UCSD-AML1 (cell line): ENCODE measurements around the gene C12orf42.

ENCODE experiments used
- DNase-seq: peaks from one replicate; lab custom pipeline; 2025; ENCODE audit not compliant: unreplicated experiment; lab: John Stamatoyannopoulos, UW

C12orf42 gene

DNA sequence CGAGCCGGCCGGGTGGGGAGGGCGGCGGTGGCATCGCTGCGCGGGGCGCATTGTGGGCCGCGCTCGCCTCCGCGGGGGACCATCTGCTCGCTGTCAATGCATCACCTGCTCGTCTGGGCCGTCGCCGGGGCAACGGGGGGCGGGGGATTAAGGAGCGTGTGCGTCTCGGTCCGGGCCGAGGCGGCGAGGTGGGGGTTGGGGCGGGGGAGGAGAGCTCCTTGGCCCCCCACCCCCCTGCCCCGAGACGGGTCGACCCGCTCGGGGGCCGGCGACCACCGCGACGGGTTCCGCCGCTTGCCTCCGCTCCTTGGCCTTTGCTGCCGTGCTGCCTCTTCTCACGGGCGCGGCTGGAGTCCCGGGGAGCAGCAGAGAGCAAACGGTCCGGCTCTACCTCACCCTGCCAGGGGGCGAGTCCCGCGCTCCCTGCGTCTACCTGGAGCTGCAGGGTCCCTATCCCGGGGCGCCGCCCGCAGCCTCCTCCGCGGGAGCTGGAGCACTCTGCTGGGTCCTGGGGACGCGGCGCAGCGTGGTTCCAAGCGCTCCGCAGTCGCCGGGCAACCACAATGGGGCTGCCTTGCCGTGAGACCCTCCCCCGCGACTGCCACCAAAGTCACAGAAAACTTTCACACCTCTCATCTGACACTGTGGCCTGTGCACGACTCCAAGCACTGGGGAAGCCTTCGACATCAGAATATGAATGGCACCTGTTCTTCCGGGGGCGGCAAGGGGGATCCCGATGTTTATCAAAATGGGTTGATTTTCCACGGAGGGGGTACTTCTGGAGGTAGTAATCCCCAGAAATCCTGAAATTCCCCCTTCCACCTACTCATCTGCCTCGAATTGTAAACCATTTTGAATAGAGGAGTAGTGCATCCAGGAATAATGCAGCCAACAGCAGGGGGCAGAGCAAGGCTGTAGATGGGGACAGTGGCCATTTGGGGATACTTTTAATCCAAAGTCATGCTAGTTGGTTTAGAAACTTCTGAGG, at the start of gene C12orf42:
C12orf42 (minus strand) TSS at position 500 of the 988 bp plus-strand sequence. CDS start 17,542 bp downstream, outside the sequence.
- no peak for DNase-seq

DNA sequence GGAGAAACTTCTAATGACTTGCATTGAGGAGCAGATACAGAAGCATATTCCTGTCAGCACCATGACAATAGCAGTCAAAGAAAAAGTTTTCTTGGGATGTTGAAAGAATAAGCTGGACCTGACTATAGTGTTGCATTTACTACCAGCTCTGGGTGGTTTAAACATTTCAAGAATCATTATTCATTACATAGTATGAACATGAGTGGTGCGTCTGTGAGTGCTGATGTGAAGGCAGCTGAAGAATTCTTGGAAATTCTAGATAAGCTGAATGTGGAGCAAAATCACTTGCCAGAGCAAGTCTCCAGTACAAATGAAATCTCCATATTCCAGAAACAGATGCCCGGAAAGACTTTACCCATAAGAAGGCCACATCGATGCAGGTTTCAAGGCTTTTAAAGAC, 46.3 kb upstream of the C12orf42 start:
- DNase-seq, result no peak

DNA sequence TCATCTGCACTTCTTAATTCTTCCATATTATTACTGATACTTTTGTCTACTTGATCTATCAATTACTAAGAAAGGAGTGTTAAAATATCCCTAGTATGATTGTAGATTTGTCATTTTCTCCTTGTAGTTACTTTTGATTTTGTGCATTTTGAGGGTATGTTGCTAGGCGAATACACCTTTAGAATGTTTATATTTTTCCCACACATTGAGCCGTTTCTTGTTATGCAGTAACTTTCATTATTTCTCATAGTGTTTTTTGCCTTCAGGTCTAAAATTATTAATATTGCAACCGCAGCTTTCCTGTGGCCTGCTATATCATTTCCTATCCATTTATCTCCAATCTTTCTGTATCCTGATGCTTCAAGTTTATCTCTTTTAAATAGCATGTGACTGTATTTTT, 44.6 kb upstream of the C12orf42 start:
- DNase-seq, result no peak

DNA sequence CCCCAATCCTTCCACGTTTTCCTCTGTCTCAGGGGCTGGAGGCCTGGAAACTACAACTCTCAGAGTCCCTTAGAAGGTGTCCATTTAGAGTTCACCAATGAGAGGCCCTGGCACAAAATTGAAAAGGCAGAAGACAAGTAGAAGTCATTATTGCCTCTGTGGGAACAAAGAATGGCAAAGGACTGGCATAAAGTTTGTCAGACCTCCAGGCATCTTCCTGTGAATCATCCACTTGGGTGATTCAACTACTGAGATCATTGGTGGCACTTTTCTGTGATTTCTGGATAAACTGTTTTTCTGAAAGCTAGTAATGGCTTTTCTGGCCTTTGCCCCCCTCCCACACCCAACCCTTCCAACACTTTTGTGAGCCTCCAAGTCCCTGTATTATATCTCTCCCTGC, 42.6 kb upstream of the C12orf42 start:
- DNase-seq, result no peak

DNA sequence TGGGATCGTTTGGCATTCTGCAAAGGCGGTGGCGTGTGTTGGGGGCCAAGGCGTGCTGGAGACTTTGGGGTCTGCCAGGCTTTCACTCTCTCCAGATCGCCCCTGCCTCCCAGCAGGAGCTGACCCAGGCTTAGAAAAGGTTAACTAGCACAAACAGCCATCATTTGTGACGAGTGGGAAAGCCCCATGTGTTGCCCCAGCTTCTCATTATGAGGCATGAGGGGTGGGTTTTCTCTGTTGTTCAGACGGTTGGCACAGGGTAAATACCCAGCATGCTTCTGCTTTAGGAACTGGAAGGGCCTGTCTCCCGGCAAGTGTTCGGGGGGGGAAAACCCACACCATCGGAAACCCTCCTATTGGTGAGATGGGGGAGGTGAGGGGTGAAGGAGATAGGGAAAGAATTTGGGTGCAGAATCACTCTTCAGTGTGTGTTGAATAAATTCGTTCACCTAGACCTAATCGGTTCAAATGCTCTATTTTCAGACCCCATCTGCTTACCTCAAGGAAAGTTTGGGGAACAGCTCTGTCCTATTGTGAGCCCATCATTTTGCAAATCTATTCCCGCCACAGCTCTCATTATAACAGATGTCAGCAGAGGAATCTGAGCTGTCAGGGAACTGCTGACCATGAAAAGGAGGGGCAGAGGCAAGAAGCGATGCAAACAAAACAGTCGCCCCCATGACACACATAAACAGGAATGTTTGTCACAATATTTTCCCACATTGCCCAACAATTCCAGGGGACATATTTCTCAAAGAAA, 34.7 kb upstream of the C12orf42 start:
- DNase-seq, result no peak

DNA sequence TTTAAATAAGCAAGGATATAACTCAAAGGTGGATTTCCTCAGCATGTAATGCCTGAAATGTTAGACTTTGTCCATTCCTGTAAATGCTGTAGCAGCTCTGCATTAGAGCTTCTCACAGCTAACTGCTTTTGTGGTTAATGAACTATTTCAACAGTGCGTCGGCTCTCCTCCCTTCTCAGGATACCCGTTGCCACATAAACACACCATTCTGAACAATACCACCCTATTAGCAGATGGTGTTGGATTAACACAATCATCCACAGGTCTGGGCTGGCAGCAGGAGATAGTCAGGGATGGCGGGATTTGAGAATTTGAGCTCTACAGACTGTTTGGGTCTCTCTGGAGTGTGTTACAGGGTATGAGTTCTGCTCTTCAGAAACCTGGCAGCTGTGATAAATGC, 33.5 kb upstream of the C12orf42 start:
- no peak for DNase-seq

DNA sequence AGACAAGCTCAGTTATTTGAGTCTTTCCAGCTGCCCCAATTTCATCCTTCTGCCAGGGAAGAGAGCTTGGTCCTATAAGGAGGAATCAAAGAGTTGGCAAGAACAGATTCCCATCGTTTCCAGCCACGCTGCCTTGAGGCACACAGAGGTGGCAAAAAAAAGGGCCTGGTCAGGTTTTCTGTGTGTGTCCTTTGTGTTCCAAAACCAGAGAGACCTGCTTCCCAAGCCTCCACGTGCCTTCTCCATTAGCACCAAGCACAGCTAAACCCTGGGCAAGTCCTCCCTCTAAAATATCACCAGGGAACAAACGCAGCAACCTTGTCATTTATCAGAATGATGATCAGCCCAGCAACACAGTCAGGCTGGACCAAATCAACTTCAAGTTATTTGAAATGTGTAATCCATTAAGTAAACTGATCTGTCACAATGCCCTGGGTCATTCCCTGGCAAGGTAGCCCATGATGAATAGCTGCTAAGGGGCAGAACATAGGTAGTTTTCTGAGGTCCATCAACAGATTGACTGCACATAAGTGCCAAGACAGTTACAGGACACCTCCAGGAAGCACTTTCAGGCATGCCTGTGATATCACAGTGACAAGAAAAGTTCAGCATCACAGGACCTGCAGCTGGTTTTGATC, 28.6 kb upstream of the C12orf42 start:
- no peak for DNase-seq

DNA sequence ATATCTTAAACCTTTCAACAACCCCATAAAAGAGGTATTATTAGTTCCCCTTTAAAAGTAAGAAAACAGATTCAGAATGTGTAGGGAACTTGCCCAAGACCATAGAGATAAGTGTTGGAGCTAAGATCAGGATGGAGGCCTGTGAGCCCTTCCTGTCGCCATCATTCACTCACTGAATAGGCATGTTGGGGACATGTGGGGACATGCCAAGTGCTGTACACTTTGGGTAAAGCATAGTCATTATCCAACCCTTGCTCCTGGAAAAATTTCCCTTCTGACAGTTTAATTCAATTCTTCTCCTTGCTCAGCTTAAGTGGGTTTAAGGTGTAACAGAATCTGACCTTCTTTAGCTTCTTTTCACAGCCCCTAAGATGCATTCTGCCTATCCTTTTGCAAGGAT, 28.0 kb upstream of the C12orf42 start:
- DNase-seq, result no peak

DNA sequence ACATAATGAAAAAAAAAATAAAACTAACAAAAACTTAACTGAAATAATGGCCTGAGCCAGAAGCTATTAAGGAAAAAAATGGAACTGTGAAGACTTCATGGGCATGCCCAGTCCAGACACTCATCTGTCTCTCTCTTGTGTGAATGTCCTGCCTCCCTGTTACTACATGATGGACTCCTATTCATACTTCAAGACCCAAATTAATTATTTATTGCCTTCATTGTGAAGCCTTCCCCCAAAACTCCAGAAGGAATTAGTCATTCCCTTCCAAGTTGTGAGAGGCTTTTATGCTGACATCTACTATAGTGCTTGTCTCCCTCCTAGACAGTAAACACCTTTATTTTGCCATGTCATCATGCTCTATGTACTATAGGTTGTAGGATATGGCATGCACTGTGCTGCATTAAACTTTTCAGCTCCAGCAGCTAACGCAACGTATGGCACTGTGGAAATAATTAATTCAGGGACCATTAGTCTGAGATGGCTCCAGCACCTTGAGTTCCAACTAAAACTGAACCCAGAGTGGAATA, 25.0 kb upstream of the C12orf42 start:
- DNase-seq, result no peak

DNA sequence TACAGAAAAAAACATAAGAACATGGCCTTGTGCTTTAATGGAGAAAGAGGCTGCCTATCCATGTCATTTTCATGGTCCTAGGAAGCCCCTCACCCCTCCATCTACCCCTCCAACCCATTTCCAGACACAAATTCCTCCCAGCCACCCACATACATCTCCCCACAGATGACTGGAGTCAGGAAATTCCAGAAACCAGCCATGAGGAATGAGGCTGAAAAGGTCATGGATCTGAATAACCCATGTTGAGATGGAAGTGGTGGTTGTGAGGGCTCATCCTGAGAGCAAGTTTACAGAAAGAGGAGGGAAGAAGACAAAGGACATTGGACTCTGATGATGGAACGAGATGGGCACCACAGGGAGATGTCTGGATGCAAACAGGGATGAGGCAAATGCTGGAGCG, 23.9 kb upstream of the C12orf42 start:
- DNase-seq, result no peak

DNA sequence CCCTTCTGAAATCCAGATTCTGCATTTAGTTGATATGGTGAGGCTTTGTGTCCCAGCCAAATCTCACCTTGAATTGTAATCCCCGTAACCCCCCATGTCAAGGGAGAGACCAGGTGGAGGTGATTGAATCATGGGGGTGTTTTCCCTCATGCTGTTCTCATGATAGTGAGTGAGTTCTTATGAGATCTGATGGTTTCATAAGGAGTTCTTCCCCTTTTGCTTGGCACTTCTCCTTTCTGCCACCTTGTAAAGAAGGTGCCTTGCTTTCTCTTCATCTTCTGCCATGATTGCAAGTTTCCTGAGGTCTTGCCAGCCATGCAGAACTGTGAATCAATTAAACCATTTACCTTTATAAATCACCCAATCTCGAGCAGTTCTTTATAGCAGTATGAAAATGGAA, 23.1 kb upstream of the C12orf42 start:
- no peak for DNase-seq

DNA sequence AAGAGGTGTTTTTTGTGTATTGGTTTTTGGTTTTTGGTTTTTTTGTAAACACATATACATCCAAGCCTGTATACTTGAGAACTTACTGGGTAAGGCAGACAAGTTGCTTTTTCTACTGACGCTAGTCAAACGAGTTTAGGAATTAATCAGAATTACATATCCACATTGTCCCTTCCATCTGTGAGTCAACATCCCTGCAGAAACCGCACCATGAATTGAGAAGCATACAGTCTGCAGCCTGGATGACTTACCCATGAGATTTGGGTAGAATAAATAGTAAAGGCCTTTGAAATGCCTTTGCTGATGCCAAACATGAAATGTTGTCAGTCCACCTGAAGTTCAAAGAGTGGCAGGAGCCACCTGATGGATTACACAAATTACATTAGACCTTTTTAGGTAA, 21.4 kb upstream of the C12orf42 start:
- no peak for DNase-seq

DNA sequence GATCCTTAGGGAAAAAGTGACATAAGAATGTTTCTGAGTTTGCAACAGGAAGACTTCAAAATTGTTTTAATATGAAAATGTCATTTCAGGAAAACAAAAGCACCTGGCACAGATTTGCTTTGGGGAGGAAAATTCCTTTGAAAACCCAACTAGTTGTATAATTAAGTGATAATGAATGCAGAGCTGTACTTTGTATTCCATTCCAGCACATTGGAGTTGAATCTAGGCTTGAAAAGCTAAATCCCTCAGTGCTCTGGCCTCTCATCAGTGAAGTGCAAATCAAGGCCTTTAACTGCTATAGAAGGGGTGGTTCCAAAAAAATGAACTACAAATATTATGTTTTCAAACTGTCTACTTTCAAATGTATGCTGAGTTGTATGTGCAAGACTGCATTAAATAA, 19.6 kb upstream of the C12orf42 start:
- no peak for DNase-seq

DNA sequence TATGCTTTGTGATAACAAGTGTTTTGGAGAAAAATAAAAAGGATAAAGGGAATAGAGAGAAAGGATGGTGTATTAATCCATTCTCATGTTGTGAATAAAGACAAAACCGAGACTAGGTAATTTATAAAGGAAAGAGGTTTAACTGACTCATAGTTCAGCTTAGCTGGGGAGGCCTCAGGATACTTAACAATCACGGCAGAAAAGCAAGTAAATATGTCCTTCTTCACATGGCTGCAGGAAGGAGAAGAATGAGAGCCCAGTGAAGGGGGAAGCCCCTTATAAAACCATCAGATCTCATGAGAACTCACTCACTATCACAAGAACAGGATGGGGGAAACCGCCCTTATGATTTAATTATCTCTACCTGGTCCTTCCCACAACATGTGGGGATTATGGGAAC, 18.1 kb upstream of the C12orf42 start:
- DNase-seq, result no peak

DNA sequence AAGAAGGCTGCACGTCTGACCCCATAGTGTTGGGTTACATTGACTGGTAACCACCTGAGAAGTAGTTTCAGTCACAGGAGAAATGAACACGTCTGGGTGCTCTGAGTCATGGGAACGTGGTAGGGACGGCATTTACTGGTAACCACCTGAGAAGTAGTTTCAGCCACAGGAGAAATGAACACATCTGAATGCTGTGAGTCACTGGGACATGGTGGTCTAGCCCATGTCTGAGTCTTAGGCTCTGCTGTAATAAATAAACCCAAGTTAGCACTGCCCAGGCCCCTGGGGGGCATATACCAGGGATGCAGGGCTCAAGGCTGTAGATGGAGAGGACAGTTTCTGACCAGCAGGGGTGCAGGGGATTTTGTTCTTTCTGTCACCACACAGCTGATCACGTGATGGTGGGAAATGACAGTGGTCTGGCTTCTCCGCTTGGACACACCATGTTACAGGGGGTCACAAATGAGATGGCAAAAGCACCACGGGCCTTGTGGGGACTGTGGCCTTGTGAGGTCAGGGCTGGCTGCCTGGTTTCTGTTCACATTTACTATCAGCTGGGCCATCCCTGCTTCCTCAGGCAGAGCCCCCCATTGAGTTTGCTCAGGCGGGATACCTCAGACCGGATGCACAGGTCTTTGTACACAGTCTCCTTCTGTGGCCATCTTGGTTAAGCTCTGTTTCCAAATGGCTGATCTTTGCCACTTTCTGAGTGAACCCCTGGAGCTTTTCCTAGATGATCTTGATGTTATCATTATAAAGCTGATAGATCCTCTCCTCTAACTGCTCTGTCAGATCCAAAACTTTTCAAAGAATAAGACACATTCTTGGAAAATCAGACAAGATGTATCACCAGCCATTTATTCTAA, 9.8 kb upstream of the C12orf42 start:
- DNase-seq, result no peak

DNA sequence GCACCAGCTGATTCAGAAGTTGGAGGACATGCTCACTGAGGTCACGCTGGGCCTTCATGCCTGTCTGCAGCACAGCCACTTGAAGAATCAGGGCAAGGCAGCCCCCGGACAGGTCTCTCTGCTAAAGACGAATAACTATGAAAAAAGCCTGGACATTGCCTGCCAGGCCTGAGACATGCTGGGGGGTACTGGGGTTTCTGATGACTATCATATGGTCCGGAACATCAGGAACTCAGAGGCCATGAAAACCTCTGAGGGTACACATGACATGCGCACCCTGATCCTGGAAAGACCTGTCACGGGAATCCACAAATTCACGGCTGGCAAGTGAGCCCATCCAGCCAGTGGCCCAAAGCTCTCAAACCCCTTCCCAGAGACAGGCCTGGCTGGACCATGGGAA, 8.8 kb upstream of the C12orf42 start:
- DNase-seq, result no peak

DNA sequence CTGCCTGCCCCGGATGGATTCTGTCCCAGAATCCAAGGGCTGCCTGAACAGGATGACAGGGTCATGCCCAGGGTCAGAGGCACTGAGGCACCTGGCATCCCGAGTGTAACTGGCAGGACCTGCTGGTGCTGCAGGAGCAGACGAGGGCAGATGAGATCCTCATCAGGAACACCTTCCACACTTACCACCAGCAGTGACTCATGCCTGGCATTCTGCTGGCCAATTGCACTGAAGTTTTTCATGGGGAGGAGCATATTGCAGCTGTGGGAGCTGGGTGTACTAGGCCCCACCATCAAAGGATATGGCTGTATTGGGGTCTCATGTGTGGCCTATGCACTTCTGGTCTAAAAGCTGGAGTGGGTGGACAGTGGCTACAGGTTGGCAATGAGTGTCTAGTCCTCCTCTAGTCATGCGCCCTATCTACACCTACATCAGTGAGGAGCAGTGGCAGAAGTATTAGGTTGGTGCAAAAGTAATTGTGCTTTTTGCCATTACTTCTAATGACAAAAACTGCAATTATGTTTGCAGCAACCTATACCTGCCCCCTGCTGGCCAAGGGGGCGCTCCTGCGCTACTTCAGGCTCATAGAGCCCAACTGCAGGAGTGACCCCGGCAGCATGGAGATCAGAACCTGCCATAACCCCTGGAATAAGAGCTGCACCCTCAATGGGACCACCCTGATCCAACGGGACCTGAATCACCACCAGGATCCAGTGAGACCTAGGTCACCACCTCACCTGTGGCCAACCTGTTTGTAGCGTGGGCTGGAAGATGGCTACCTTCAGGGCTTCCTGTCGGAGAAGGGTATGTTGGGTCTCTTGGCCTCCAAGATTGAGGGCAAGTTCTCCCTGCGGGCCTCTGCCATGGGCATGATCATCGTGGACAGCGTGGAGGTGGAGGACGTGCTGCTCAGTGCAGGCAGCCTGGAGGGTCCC, 8.0 kb upstream of the C12orf42 start:
- DNase-seq, result peak; percentile 28

DNA sequence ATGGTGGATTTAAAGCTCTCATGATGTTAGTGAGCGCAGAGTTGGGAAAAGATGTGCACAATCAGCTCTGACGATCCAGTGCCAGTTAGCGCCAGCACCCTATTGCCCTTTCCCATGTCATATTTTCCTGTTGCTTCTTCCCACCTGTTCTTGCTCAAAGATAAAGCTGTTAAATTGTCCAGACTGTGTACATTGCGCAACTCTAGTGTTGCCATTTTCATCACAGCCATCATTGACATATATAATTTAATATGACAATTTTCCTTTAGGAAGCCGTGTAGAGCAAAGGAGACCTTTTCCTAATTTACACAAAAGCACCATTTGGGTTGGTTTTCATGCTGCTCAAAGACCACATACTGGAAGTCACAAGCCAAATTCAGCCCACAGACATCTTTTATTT, 5.7 kb upstream of the C12orf42 start:
- DNase-seq, result no peak

DNA sequence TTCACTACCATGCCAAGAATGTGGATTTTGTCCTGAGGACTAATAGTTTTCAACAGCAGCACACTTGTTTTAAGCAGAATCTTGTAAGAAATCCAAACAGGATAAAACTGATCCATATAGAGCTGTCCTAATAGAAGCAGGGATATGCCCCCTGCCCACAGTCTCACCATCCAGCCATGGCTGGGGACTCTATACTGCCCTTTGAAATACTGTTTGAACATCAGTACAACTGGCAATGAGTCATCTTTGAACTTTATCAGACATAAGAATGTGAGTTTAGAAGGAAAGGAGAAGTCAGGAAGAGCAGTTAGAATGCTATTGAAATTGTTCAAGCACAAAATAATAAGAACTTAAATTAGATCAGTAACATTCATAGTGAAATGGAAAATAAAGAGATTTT, 3.8 kb upstream of the C12orf42 start:
- DNase-seq, result no peak
